ENCODE results near the gene RNF207.

DNA sequence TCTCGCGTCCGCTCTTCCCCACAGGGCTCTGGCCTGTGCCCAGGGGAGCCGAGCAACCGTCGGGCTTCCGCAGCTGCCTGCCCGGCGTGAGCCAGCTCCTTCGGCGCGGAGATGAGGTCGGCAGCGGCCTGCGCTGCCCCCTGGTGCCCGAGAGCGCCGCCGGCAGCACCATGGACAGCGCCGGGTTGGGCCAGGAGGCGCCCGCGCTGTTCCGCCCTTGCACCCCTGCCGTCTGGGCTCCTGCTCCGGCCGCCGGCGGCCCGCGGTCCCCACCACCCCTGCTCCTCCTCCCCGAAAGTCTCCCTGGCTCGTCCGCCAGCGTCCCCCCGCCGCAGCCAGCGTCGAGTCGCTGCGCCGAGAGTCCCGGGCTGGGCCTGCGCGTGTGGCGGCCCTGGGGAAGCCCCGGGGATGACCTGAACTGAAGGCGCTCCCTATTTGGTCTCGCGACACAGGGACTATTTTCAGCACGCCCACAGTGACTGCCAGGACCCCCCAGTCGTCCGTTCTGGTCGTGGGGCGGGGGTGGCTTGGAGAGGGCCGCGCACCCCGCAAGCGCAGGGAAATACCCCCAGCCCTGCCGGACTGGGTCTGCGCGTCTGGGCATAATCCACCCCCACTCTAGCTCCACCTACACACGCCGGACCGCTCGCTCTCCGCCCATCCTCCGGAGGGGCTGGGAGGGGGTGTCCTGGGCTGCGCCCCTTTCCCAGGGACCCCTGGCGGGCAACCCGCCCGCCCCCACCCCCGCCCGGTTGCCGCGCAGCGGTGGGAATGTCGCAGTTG lies 39.4 kb downstream of the RNF207 start:
- TF ChIP-seq, protein P1, sequence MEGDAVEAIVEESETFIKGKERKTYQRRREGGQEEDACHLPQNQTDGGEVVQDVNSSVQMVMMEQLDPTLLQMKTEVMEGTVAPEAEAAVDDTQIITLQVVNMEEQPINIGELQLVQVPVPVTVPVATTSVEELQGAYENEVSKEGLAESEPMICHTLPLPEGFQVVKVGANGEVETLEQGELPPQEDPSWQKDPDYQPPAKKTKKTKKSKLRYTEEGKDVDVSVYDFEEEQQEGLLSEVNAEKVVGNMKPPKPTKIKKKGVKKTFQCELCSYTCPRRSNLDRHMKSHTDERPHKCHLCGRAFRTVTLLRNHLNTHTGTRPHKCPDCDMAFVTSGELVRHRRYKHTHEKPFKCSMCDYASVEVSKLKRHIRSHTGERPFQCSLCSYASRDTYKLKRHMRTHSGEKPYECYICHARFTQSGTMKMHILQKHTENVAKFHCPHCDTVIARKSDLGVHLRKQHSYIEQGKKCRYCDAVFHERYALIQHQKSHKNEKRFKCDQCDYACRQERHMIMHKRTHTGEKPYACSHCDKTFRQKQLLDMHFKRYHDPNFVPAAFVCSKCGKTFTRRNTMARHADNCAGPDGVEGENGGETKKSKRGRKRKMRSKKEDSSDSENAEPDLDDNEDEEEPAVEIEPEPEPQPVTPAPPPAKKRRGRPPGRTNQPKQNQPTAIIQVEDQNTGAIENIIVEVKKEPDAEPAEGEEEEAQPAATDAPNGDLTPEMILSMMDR (conservative IDR thresholded peaks at IDR 0.05; ENCODE audit: low read depth, low read length) = peak; percentile 94
- TF ChIP-seq EZH2 (IDR thresholded peaks at IDR 0.05; ENCODE audit: low read length, unreplicated experiment) = no peak

Data from PC-3 (cell line).